HG02840 (cell line): Measurements from ENCODE around the gene GLTP.

Experiments used
- ATAC-seq: cut with Tn5 transposase; IDR thresholded peaks from one replicate; pipeline ENCODE4 v1.9.1; 2021; ENCODE audit warnings: mild to moderate bottlenecking, moderate library complexity, moderate number of reproducible peaks; ENCODE audit not compliant: unreplicated experiment, low FRiP score

The GLTP gene

DNA sequence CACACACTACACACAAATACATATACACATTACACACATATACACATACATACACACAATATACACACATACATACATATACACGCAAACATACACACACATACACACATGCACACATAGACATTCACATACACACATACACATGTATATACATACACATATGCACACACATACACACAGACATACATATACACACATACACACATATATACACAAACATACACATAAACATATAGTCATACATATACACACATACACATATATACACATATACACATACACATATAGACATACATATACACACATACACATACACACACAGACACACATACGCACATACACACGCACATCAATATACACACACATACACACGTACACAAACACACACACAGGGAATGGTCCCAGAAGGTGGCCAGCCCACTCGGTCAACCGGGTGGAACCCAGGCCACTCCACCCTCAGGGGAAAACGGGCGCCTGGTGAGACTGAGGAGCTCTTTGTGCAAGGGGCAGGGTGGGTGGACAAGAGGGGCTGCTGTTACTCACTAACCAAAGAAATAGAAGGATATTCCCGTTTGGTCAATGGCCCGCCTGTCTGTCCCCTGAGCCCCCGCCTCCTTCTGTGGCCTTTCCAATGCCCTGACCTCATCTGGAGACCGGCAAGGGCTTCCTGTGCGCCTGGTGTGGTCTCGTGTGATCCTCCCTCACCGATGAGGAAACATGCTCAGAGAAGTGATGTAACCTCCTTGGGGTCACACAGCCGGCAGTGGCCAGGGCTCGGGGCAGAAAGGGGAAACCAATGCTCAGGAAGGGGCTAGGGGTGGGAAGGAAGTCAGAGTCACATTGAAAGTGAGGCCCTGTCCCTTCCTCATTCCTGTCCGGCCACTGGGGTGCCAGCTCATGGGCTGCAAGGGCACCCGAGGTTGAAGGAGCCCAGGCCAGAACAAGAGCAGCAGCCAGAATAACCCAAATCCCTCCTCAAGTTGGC is 52.5 kb downstream of the GLTP start:
- no peak for ATAC-seq

DNA sequence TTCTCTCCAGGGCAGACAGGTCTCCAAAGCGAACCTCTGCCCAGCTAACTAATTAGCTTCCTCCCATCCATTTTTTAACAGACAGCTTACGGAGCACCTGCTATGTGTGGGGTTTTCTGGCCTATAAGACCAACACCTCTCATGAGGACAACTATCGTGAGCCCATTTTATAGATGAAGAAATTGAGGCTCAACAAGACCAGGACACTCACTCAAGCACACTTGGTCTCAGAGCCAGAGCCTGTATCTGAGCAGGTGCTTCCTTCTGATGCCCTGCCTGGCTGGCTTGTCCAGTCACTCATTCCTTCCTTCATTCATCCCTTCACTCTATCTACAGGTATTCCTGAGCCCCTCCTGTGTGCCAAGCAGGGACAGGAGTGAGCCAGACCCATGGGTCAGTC is 53.3 kb downstream of the GLTP start:
- ATAC-seq, result no peak

DNA sequence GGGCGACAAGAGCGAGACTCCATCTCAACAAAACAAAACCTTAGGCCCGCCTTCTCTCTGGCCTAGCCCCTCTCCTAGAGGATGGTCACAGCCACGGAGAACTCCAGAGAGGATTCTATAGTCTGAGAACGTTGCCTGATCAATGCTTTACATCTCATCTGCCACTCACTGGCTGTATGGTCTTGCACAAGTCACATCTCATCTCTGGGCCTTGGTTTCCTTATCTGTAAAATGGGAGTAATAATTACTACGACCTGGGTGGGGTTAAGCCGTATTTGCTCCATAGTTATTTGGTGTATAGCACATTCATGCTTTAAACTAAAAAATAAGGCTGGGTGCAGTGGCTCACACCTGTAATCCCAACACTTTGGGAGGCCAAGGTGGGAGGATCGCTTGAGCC is 55.6 kb downstream of the GLTP start:
- no peak for ATAC-seq

DNA sequence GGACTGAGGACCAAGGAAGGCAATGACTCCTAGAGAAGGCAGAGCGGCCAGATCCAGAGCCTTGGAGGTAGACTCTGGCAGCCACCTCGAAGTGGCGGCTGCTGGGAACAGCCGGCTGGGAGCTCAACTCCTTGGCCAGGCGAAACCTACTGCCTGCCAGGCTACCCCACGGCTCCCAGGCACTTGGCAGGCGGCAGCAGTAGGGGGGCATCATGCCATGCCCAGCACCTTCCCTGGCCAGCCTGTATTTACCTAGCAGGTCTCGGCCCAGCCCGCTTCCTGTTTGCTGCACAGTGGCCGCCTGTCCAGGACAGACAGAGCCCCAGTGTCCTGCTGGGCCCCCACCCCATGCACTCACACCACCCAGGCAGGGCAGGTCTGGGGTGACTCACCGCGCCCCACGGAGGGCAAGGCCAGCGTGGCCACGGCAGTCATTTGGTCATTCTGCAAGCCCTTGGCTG is 57.4 kb downstream of the GLTP start:
- ATAC-seq, result no peak

DNA sequence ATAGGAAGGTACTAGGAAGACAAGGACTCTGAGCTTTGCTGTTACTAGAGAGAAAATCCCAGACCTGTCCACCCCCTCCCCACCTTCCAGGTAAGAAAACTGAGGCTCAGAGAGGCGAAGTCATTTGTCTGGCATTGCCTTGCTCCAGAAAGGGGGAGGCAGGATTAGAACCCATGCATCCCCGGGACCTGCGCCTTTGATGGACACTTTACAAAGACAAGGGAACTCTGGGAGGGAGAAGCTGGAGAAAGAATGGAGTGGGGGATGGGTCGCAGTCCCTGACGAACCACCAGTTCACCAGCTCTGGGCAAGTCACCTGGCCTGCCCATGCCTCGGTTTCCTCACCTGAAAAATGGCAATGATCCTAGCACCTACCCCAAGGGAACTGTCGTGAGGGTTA is 57.9 kb downstream of the GLTP start:
- ATAC-seq, result no peak

DNA sequence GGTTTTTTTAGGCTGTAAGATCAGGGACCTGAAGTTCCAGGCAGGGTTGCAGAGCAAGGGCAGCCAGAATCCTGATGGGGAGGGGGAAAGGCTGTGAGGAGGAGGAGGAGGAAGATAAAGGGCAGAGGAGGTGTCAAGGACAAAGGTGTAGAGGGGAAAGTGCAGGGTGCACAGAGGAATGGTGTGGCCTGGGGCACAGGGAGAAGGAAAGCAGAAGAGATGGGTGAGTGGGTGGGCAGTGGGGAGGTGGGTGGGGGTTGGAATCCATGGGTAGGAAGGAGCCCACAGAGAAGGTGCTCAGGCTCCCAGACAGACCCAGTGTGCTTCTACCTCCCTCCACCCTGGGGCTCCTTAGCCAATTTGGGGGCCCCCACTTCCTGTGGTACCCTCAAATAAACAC is 58.4 kb downstream of the GLTP start:
- no peak for ATAC-seq

DNA sequence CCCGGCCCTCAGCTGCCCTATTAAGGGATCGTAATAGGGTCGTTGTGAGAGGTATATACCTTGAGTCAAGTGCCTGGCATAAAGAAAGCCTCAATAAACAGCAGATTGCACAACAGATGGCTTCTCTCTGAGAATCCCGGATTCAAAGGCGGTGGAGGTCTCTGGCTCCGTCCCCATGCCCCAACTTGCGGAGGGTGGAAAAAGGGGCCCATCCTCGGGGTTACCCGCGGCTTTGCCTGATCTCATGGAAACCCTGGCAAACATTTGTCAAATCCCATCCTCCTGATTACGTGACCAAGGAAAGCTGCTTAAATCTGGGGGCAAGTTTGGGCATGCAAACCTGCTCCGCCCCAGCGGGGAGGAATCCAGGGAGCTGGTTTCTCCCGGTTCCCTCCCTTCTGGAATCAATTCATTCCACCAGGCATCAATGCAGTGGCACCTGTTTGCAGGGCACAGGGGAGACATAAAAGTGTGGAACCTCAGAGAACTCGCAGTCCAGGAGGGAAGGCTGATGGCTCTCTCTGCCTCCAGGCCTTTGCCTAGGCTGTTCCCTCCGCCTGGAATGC is 59.4 kb downstream of the GLTP start:
- no peak for ATAC-seq

DNA sequence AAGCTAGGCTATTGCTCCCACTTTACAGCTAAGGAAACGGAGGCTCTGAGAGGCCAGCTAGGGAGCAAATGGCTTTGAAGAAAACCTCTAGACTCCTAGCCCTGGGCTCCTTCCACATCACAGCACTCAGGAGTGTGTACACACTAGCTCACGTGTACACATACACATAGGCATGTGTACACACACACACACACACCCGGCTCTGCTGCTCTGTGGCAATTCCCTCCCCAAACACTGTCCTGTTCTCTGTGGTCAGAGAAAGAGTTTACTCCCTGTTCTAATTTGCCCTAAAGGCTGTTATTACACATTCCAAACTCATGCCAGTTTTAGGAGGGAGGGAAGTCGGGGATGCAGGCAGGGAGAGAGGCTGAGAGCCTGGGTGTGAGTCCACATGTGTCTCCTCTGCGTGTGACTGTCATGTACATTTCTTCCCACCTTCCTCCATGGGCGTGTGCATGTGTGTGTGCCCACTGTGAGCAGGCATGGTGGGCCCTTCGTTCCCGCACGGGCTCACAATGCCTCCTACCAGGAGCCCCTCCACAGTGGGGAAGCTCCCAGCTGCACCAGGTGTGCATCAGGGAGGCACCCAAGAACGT is 61.3 kb downstream of the GLTP start:
- ATAC-seq, result no peak

DNA sequence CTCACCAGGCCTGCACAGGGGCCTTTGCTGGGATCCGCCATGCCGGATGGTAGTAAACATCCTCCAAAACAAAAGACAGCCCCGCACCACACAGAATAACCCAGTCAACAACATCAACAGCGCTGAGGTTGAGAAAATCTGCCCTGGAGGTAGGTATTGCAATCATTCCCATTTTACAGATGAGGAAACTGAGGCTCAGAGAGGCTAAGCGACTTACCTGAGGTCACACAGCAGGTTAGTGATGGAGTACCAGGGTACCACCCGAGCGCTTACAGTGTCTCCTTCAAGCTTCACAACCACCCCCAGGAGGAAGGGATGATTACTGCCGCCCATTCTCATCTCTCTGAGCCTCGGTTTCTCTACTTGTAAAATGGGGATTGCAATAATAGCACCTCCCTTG is 62.1 kb downstream of the GLTP start:
- no peak for ATAC-seq

DNA sequence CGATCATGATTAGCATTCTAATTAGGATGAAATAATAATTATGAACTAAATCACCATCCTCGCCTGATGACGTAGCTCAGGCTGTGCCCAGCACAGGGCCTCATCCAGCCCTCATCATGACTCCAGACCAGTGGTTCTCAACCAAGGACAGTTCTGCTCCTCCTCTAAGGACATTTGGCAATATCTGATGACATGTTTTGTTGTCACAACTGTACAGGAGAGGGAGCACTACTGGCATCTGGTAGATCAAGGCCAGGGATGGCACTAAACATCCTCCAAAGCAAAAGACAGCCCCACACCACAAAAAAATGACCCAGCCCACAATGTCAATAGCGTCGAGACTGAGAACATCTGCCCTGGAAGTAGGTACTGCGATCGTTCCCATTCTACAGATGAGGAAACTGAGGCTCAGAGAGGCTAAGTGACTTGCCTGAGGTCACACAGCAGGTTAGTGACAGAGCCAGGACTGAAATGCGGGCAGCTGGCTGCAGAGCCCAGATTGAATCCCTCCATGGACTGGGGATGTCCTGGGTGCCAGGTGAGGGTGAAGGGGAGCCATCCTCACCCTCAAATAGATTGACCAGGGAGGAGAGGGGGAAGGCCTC is 62.6 kb downstream of the GLTP start:
- no peak for ATAC-seq

DNA sequence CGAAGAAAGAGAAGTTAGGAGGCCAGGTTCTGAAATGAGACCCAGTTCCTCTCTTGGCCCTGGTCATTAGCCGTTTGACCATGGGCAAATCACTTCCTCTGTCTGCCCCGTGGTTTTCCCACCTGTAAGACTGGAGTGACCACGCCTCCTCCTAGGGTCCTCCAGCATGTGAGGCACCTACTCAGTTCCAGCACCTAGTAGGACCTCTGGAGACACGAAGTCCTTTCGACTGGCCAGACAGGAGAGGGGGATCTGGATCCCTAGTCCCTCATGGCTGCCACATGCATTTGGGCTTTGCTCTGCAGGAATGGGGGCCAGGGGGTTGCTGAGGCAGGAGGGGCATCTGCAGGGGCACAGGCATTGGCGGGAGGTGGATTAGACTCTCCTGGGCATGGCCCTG is 63.5 kb downstream of the GLTP start:
- ATAC-seq, result no peak

DNA sequence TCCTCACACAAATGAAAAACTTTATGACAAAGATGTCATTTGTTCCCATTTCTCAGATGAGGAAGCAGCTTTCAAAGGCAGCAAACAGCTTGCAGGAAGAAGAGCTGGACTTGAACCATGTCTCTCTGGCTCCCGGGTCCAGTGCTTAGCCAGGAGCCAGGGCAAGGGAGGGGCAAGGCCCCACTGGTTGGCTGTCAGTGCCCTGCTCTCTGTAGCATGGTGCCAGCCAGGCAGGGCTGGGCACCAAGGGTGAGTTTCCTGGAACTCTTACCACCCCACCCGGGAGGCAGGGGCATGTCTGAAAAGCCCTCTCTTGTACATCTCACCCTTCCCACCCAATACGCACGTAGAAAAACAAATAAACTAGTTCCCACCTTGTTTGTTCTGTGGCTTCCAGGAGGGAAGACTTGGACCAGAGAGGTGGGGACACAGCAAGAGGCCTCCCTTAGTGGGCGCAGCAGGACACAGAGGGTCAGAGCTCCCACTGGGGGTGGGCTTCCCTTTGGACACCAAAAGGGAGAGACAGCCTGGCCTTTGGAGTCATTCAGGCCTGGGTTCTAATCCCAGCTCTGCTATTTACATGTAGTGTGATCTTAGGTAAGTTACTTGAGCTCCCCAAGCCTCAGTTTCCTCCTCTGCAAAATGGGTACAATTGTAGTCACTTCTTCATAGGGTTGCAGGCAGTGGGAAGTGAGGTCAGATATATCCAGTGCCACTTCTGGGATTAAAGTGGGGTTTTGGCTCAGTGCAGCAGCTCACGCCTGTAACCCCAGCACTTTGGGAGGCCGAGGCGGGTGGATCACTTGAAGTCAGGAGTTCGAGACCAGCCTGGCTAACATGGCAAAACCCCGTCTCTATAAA is 64.4 kb downstream of the GLTP start:
- no peak for ATAC-seq

DNA sequence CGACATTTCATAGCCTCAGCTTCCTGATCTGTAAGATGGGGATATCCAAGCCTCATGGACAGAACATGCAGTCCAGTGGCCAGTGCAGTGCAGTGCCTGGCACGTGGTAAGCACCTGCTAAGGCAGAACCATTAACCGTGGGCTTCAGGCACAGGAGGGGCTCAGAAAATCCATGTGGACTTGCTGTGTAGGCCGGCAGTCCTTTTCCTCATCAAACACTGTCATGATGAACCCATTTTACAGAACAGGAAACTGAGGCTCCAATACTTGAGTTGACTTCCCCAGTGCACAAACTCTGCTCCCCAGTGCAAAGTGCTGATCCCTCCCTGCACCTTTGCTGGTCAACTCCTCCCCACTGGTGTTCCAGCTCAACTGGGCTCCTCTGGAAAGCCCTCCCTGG is 65.1 kb downstream of the GLTP start:
- no peak for ATAC-seq

DNA sequence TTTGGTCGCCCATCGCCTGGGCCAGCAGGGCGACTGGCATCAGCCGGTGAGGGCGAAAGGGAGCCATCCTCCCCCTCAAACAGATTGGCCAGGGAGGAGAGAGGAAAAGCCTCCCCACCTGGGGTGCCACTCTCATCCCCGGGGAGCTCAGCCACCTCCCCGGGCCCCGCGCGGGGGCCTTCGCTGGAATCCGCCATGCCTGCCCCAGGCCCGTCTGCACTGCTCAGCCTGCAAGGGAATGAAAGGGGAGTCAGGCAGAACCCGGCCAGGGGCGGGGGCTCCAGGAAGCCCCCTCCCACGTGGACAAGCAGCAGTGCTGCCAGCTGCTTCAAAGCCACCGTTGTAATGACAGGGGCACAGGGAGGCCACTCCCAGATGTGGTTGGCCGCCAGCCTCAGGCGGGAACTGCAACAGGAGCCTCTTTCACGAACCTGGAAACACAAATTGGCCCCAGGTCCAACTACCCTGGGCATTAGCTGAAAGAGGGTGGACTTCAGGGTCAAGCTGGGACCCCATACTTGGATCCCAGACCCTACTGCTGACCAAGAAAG is 65.7 kb downstream of the GLTP start:
- no peak for ATAC-seq

DNA sequence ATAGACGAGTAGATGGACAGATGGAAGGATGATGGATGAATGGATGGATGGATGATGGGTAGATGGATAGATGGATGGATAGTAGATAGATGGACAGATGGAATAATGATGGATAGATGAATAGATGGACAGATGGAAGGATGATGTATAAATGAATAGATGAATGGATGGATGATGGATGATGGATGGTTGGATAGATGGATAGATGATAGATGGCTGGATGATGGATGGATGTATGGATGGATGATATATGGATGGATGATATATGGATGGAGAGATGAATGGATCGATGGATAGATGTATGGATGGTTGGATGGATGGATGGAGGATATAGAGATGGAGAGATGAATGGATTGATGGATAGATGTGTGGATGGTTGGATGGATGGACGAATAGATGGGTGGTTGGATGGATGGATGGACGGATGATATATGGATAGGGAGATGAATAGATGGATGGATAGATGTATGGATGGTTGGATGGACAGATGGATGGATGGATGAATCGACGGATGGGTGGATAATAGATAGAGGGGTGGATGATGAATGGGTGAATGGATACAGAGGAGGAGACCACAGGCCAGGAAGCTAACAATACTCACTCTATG is 66.4 kb downstream of the GLTP start:
- no peak for ATAC-seq

DNA sequence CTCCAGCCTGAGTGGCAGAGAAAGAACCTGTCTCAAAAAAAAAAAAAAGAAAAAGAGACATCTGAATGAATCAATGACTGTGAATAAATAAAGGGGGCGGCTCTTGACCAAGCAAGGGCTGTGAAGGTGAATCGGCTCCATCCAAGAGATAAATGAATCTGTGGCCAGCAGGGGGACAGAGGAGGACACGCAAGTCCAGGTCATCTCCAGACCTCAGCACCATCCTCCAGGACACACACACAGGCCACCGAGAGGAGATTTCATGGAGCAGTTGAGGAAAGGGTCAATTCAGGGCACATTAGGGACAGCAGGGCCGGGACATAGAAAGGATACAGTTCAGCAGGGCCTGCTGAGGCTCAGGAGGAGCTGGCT is 68.7 kb downstream of the GLTP start:
- ATAC-seq, result no peak

DNA sequence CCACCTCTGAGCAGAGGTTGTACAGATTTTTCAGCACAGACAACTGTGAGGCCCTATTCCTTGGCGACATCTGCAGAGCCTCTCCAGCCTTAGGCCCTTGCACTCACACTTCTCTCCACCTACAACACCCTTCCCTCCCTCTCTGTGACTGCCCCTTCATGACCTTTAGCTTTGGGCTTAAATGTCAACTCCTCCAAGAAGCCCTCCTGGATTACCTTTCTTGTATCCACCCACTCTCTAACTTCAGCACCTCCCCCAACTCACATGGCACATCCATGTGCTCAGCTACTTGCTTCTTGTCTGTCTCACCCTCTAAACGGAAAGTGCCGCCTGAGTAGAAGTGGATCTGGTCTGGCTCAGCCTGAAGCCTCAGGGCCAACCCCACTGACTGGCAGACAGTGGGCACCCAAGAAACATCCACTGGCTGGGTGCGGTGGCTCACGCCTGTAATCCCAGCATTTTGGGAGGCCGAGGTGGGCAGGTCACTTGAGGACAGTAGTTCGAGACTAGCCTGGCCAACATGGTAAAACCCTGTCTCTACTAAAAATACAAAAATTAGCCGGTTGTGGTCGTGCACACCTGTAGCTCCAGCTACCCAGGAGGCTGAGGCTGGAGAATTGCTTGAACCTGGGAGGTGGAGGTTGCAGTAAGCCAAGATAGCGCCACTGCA is 69.3 kb downstream of the GLTP start:
- ATAC-seq, result no peak

DNA sequence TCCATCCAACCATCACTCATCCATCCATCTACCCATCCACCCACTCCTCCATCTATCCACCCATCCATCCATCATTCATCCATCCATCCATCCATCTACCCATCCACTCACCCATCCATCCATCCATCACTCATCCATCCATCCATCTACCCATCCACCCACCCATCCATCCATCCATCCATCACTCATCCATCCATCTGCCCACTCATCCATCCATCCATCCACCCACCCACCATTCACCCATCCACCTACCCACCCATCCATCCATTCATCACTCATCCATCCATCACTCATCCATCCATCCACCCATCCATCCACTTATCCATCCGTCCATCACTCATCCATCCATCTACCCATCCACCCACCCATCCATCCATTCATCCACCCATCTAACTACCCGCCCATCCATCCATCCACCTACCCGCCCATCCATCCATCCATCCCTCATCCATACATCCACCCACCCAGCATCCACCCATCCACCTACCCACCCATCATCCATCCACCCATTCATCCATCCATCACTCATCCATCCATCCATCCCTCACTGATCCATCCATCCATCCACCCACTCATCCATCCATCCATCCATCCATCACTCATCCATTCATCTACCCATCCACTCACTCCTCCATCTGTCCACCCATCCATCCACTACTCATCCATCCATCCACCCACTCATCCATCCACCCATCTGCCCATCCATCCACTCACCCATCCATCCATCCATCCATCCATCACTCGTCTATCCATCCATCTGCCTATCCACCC is 71.3 kb downstream of the GLTP start:
- no peak for ATAC-seq
